HepG2 (cell line): ENCODE results near the gene C6orf62. TPM values are rescaled to one million over a fixed set of nuclear protein-coding genes. Genes with fewer than 3 reads are reported as not detected.

Source experiments
- ATAC-seq: fragments of 200-7000 bp; cut with Tn5 transposase; 3 replicates; pipeline ENCODE4 v1.9.1; 2020; ENCODE audit warnings: mild to moderate bottlenecking, moderate library complexity
- BruUV-seq: library from RNA; stranded (reverse); fragments of 400-500 nt; replicated peaks from 2 replicates; lab custom pipeline; 2021; lab: Mats Ljungman, UMichigan
- CTCF ChIA-PET: fragments of 300-600 bp; formaldehyde crosslinking; extraction: SDS; loops from one replicate; lab custom pipeline; 2021; ENCODE audit warnings: low total read pairs, inconsistent platforms, low intra/inter-chr PET ratio; lab: Yijun Ruan, JAX
- POLR2A ChIA-PET: fragments of 350-600 bp; sonication (Branson Sonifier 250); formaldehyde crosslinking; loops from one replicate; lab custom pipeline; 2020; ENCODE audit warnings: antibody characterized with exemption, inconsistent platforms; lab: Yijun Ruan, JAX
- DNase-seq: peaks from one replicate; pipeline ENCODE4 v3.0.0-alpha.2; 2015; ENCODE audit warnings: low spot score
- FAIRE-seq: peaks from 3 replicates; lab custom pipeline; 2011; peaks lifted over from hg19 to GRCh38; lab: Jason Lieb, UNC
- H2AFZ ChIP-seq: one replicate; pipeline ENCODE4 v1.6.1; 2011; ENCODE audit warnings: low read length, inconsistent platforms
- H3K27ac ChIP-seq: fragments of 300-600 bp; 3 replicates; pipeline ENCODE4 v1.8.0; 2011; ENCODE audit warnings: mixed run types, mild to moderate bottlenecking, mixed read lengths, low read length, inconsistent platforms; ENCODE audit not compliant: insufficient read depth; ENCODE audit errors: extremely low read length
- H3K27me3 ChIP-seq, 2 experiments: fragments of 200-600 bp in 1 of 2; 2 replicates in 1 of 2; 3 replicates in 1 of 2; pipeline versions ENCODE4 v1.6.0 to v1.8.0; 2011; ENCODE audit warnings: low read length in 2 of 2, mild to moderate bottlenecking in 2 of 2, moderate library complexity in 2 of 2, inconsistent platforms in 1 of 2; ENCODE audit not compliant: insufficient read depth in 2 of 2, control insufficient read depth in 1 of 2
- H3K36me3 ChIP-seq, 2 experiments: fragments of 200-600 bp in 1 of 2; replicated peaks in 1 of 2; 2 replicates in 1 of 2; 3 replicates in 1 of 2; pipeline versions ENCODE4 v1.5.1 to v1.8.0; 2011; ENCODE audit warnings: low read length in 2 of 2, inconsistent platforms in 1 of 2; ENCODE audit not compliant: insufficient read depth in 2 of 2, control insufficient read depth in 1 of 2
- H3K4me1 ChIP-seq: 2 replicates; pipeline ENCODE4 v1.5.1; 2012; ENCODE audit warnings: low read length, inconsistent platforms; ENCODE audit not compliant: insufficient read depth
- H3K4me2 ChIP-seq: 2 replicates; pipeline ENCODE4 v1.6.0; 2011; ENCODE audit warnings: low read depth, low read length, inconsistent platforms
- H3K4me3 ChIP-seq, 3 experiments: fragments of 200-600 bp in 1 of 3; sonication (generic), shearing (Covaris generic) in 1 of 3; replicated peaks in 1 of 3; 2 replicates each; pipeline ENCODE4 v1.5.1; 2011 to 2016; ENCODE audit warnings: low read length in 3 of 3, inconsistent platforms in 2 of 3, low read depth in 2 of 3, mild to moderate bottlenecking in 2 of 3, control low read depth in 1 of 3, mixed read lengths in 1 of 3; ENCODE audit not compliant: insufficient read depth in 1 of 3
- H3K79me2 ChIP-seq: one replicate; pipeline ENCODE4 v1.6.1; 2011; ENCODE audit warnings: low read length, inconsistent platforms; ENCODE audit not compliant: insufficient read depth
- H3K9ac ChIP-seq: 2 replicates; pipeline ENCODE4 v1.6.0; 2011; ENCODE audit warnings: mild to moderate bottlenecking, low read depth, low read length, inconsistent platforms; ENCODE audit not compliant: insufficient read depth
- H3K9me3 ChIP-seq: 2 replicates; pipeline ENCODE4 v1.5.1; 2012; ENCODE audit warnings: mild to moderate bottlenecking, low read length
- H4K20me1 ChIP-seq: 2 replicates; pipeline ENCODE4 v1.6.0; 2011; ENCODE audit warnings: inconsistent platforms, mild to moderate bottlenecking, low read length, moderate library complexity; ENCODE audit not compliant: insufficient read depth
- IRF9 ChIP-seq: sonication (generic); formaldehyde crosslinking; IDR thresholded peaks from 2 replicates; pipeline ENCODE4 v1.8.0; 2022; ENCODE audit warnings: missing genetic modification reagents, mild to moderate bottlenecking, borderline replicate concordance
- JARID2 ChIP-seq: sonication (generic); formaldehyde crosslinking; IDR thresholded peaks from 2 replicates; pipeline ENCODE4 v1.8.1; 2023; ENCODE audit warnings: missing genetic modification reagents, inconsistent platforms; ENCODE audit not compliant: insufficient replicate concordance
- MBNL3 ChIP-seq: fragments of 250-450 bp; sonication (Bioruptor Pico); conservative IDR thresholded peaks from 2 replicates; pipeline ENCODE4 v1.8.0; 2022; ENCODE audit warnings: mild to moderate bottlenecking, inconsistent platforms
- PCBP1 ChIP-seq: fragments of 200-400 bp; formaldehyde crosslinking; IDR thresholded peaks from 2 replicates; pipeline ENCODE4 v1.6.1; 2017; ENCODE audit warnings: mild to moderate bottlenecking, low read depth, low read length, borderline replicate concordance
- REL ChIP-seq: sonication (generic); formaldehyde crosslinking; conservative IDR thresholded peaks from 2 replicates; pipeline ENCODE4 v1.8.0; 2022; ENCODE audit warnings: mild to moderate bottlenecking, missing genetic modification reagents, moderate library complexity
- SNAPC2 ChIP-seq: sonication (generic); formaldehyde crosslinking; IDR thresholded peaks from 2 replicates; pipeline ENCODE4 v1.8.1; 2022; ENCODE audit warnings: mild to moderate bottlenecking, missing genetic modification reagents
- SRSF1 ChIP-seq: fragments of 200-400 bp; formaldehyde crosslinking; optimal IDR thresholded peaks from 2 replicates; pipeline ENCODE3; 2017; ENCODE audit warnings: mild to moderate bottlenecking, low read depth, low read length, moderate library complexity
- ZBTB39 ChIP-seq: sonication (generic); formaldehyde crosslinking; IDR thresholded peaks from 2 replicates; pipeline ENCODE4 v1.5.0; 2020; ENCODE audit warnings: missing genetic modification reagents
- ZBTB8A ChIP-seq: sonication (generic); formaldehyde crosslinking; IDR thresholded peaks from 2 replicates; pipeline ENCODE4 v1.4.0; 2020; ENCODE audit warnings: mild to moderate bottlenecking, low read depth, missing genetic modification reagents, borderline replicate concordance
- ZNF598 ChIP-seq: sonication (generic); formaldehyde crosslinking; IDR thresholded peaks from 2 replicates; pipeline ENCODE4 v1.5.1; 2020; ENCODE audit warnings: mild to moderate bottlenecking, missing genetic modification reagents, borderline replicate concordance
- ZNF704 ChIP-seq: sonication (generic); formaldehyde crosslinking; IDR thresholded peaks from 2 replicates; pipeline ENCODE4 v1.8.1; 2023; ENCODE audit warnings: mild to moderate bottlenecking, inconsistent platforms, moderate library complexity, missing genetic modification reagents, borderline replicate concordance
- WGBS: methylation state at CpG from one replicate; pipeline ENCODE4 v1.1.6; 2017; ENCODE audit warnings: low lambda C conversion rate; 5-methylcytosine and 5-hydroxymethylcytosine counted together
- in situ Hi-C: cut with HindIII; loops from 2 replicates; pipeline ENCODE4 v1.10.0; 2017; ENCODE audit warnings: low pct_unique_long_range_greater_than_20kb; ENCODE audit not compliant: extremely low pct_ligation_motif_present
- intact Hi-C: fragments of 100-400 bp; cut with micrococcal nuclease; formaldehyde crosslinking; loops from one replicate; pipeline ENCODE4 v1.10.0; 2022; ENCODE audit not compliant: unreplicated experiment
- polyA plus RNA-seq, 8 experiments: library from polyadenylated mRNA; depleted of rRNA in 3 of 8; stranded (reverse) in 7 of 8; unstranded in 1 of 8; fragments of >200 nt; fragmentation: Illumina TruSeq in 4 of 8; extraction: Trizol in 4 of 8; gene quantifications; 2 replicates each; pipeline versions ENCODE4 v1.2.1 to v1.2.3, GENCODE V29; 2011 to 2016; ENCODE audit warnings: low read depth in 4 of 8, missing spikeins in 1 of 8, mixed read lengths in 1 of 8; ENCODE audit not compliant: insufficient read depth in 1 of 8
- total RNA-seq, 5 experiments: library from RNA; depleted of rRNA; stranded (reverse); fragments of >200 nt; fragmentation: Illumina TruSeq; extraction: Trizol; gene quantifications; 2 replicates each; pipeline ENCODE4 v1.2.3, GENCODE V29; 2016; ENCODE audit warnings: low read depth in 1 of 5

C6orf62 gene
- total and polyA plus RNA-seq, 2 of the 13 experiments (the other 11 are each of a cell fraction or from before 2014, with no cell fraction given): 54.8 to 90.4 TPM

- Histone ChIP-seq H4K20me1 (no peaks in the 10 kb centered on the region), H3K27ac (no peak overlapping the region), H3K4me3 (no peak overlapping the region)
- intact Hi-C loops: no loop called here
- no peak for FAIRE-seq
- CTCF ChIA-PET: no interaction called here
- in situ Hi-C loops: no loop called here
- TF ChIP-seq PCBP1 (no peak), ZBTB39 (CRISPR knock-in tag) (no peak), ZNF598 (CRISPR knock-in tag) (no peak), ZNF704 (CRISPR knock-in tag) (no peak), SNAPC2 (no peak), SRSF1 (no peak), ZBTB8A (CRISPR knock-in tag) (no peak), JARID2 (CRISPR knock-in tag) (no peak), REL (CRISPR knock-in tag) (no peak), MBNL3 (CRISPR knock-in tag) (no peak), IRF9 (CRISPR knock-in tag) (no peak)
- TF ChIP-seq, all 625 proteins: peak for 0
- no TSS peak for BruUV-seq
- Histone ChIP-seq H3K9me3 (no peaks in the 10 kb centered on the region), H3K36me3 (no peaks in the 10 kb centered on the region), H3K4me1 (peaks cover 23% of the 10 kb centered on the region), H2AFZ (no peak overlapping the region), H3K79me2 (no peaks in the 10 kb centered on the region), H3K4me2 (no peak overlapping the region), H3K9ac (no peak overlapping the region), H3K27me3 (no peaks in the 10 kb centered on the region)
- POLR2A ChIA-PET: no interaction called here
- ATAC-seq (no peak), DNase-seq (no peak)
- WGBS: 93% methylated on average over 3 of the region's 3 CpGs
Observed at GRCh38 chr6:24759718-24760117, 40.8 kb upstream of the C6orf62 start.
